Bronchial epithelial cell (primary cell): ENCODE measurements around the gene ZBTB8A. TPM values are rescaled to one million over a fixed set of nuclear protein-coding genes. Genes with fewer than 3 reads are reported as not detected.

Source experiments
- DNase-seq: peaks from one replicate; pipeline ENCODE4 v3.0.0-alpha.2; 2010; ENCODE audit warnings: low read depth
- FAIRE-seq: peaks from 2 replicates; lab custom pipeline; 2011; peaks lifted over from hg19 to GRCh38; lab: Jason Lieb, UNC
- H3K27me3 ChIP-seq: 2 replicates; pipeline ENCODE4 v1.5.1; 2011; ENCODE audit warnings: low read length; ENCODE audit not compliant: control insufficient read depth, insufficient read depth
- H3K36me3 ChIP-seq: 2 replicates; pipeline ENCODE4 v1.5.1; 2011; ENCODE audit warnings: low read length; ENCODE audit not compliant: control insufficient read depth, insufficient read depth
- H3K4me3 ChIP-seq: 2 replicates; pipeline ENCODE4 v1.5.1; 2011; ENCODE audit warnings: mild to moderate bottlenecking, low read depth, low read length, control low read depth
- CTCF ChIP-seq: IDR thresholded peaks from 2 replicates; pipeline ENCODE4 v1.5.1; 2011; ENCODE audit warnings: mild to moderate bottlenecking, moderate library complexity, low read length, control low read depth, inconsistent platforms; ENCODE audit not compliant: insufficient read depth, severe bottlenecking
- total RNA-seq: library from RNA; depleted of rRNA; stranded (reverse); fragments of >200 nt; gene quantifications from 2 replicates; pipeline ENCODE4 v1.2.1, GENCODE V29; 2014

ZBTB8A gene
- total RNA-seq: 6.8 and 9.5 TPM in 2 replicates

GRCh38 chr1:32538887-32539583 lies at the start of gene ZBTB8A:
ZBTB8A (plus strand) TSS chr1:32539427; CDS start chr1:32592932, 53,505 bp downstream.
- H3K4me3 ChIP-seq: peak within 1 kb of the TSS; percentile 62
- FAIRE-seq: no peak
- DNase-seq: peak; percentile 63
- TF ChIP-seq CTCF: peak; percentile 1
- no peaks in the 10 kb centered on the region for H3K27me3 ChIP-seq
- H3K36me3 ChIP-seq: no peaks in the 10 kb centered on the region

- DNase-seq (no peak), FAIRE-seq (no peak)
- H3K4me3 ChIP-seq: no peak overlapping the region
- TF ChIP-seq CTCF: no peak
- H3K36me3 ChIP-seq: no peaks in the 10 kb centered on the region
- peaks cover 1% of the 10 kb centered on the region for H3K27me3 ChIP-seq
Measured at GRCh38 chr1:32489774-32490454, 49.3 kb upstream of the ZBTB8A start.

- H3K4me3 ChIP-seq: no peak overlapping the region
- DNase-seq: no peak
- no peak for TF ChIP-seq CTCF
- FAIRE-seq: no peak
- H3K36me3 ChIP-seq: no peaks in the 10 kb centered on the region
- no peaks in the 10 kb centered on the region for H3K27me3 ChIP-seq
Measured at GRCh38 chr1:32491386-32491785, 47.8 kb upstream of the ZBTB8A start.

- no peak for FAIRE-seq
- H3K4me3 ChIP-seq: no peak overlapping the region
Measured at GRCh38 chr1:32494196-32494595, 45.0 kb upstream of the ZBTB8A start.

GRCh38 chr1:32494711-32495337 lies 44.4 kb upstream of the ZBTB8A start:
- Histone ChIP-seq H3K4me3 (no peak overlapping the region), H3K36me3 (no peaks in the 10 kb centered on the region), H3K27me3 (no peaks in the 10 kb centered on the region)
- no peak for TF ChIP-seq CTCF
- FAIRE-seq (no peak), DNase-seq (no peak)

More at GRCh38 chr1:32494196-32494595, 45.0 kb upstream of the ZBTB8A start:
- Histone ChIP-seq H3K27me3 (no peaks in the 10 kb centered on the region), H3K36me3 (no peaks in the 10 kb centered on the region)
- DNase-seq: peak; percentile 78
- no peak for TF ChIP-seq CTCF
